Right cardiac atrium (tissue), 5 donors: Measurements from ENCODE around the gene GDPD5. TPM values are rescaled to one million over a fixed set of nuclear protein-coding genes. Genes with fewer than 3 reads are reported as not detected.
A peak's percentile ranks its signal among the peaks of the same experiment; 100 is the strongest.

Experiments used
- ATAC-seq, 2 donors: fragments of 200-7000 bp; cut with Tn5 transposase; one replicate each; pipeline versions ENCODE4 v1.8.0 to v1.9.1; 2020; ENCODE audit warnings: moderate library complexity in 2 of 2, mild to moderate bottlenecking in 1 of 2
- DNase-seq, 3 donors: peaks; one replicate each; pipeline ENCODE4 v3.0.0-alpha.2; 2020
- H3K27ac ChIP-seq: one replicate; pipeline ENCODE4 v1.5.1; 2013; ENCODE audit warnings: mild to moderate bottlenecking, low read length, control low read depth, moderate library complexity
- H3K27me3 ChIP-seq: one replicate; pipeline ENCODE4 v1.6.1; 2013; ENCODE audit not compliant: control insufficient read depth, insufficient read depth
- H3K4me1 ChIP-seq: one replicate; pipeline ENCODE4 v1.6.1; 2013; ENCODE audit warnings: low read length; ENCODE audit not compliant: control insufficient read depth, insufficient read depth
- H3K4me3 ChIP-seq: one replicate; pipeline ENCODE4 v1.5.1; 2013; ENCODE audit warnings: low read length, control low read depth
- H3K9me3 ChIP-seq: one replicate; pipeline ENCODE4 v1.6.1; 2013; ENCODE audit warnings: low read length; ENCODE audit not compliant: control insufficient read depth
- WGBS: extraction: QIAGEN DNeasy Blood & Tissue Kit; methylation state at CpG from one replicate; pipeline ENCODE4 v1.1.7; 2013; 5-methylcytosine and 5-hydroxymethylcytosine counted together
- intact Hi-C, 4 donors: fragments of 100-400 bp; cut with DNase I; formaldehyde crosslinking; loops; one replicate each; pipeline versions ENCODE4 v1.11.0 to v1.14.0; 2022 to 2023
- polyA plus RNA-seq: library from polyadenylated mRNA; stranded (reverse); fragments of 200-250 nt; gene quantifications from one replicate; pipeline ENCODE4 v1.2.3, GENCODE V29; 2013
- total RNA-seq, 4 donors: library from RNA; stranded (reverse); fragmentation: NEBNext Ultra II Directional; extraction: Animal tissue kit (Norgen Biotek cat#: 25700); gene quantifications; one replicate each; pipeline ENCODE4 v1.2.1, GENCODE V29; 2021
- donor health status: healthy with polysubstance abuse.
- donor health status: DM: no; HTN: yes; CAD: no.
- donor health status: DM: no; HTN: no; CAD: no.
- donor health status: DM: no; HTN: yes; CAD: no; lungs with severe emphysema.
- donor health status: DM: yes; HTN: yes; CAD: no.

Gene GDPD5
- total and polyA plus RNA-seq, 5 donors: 5.3 to 8.5 (median 7.8) TPM

DNA sequence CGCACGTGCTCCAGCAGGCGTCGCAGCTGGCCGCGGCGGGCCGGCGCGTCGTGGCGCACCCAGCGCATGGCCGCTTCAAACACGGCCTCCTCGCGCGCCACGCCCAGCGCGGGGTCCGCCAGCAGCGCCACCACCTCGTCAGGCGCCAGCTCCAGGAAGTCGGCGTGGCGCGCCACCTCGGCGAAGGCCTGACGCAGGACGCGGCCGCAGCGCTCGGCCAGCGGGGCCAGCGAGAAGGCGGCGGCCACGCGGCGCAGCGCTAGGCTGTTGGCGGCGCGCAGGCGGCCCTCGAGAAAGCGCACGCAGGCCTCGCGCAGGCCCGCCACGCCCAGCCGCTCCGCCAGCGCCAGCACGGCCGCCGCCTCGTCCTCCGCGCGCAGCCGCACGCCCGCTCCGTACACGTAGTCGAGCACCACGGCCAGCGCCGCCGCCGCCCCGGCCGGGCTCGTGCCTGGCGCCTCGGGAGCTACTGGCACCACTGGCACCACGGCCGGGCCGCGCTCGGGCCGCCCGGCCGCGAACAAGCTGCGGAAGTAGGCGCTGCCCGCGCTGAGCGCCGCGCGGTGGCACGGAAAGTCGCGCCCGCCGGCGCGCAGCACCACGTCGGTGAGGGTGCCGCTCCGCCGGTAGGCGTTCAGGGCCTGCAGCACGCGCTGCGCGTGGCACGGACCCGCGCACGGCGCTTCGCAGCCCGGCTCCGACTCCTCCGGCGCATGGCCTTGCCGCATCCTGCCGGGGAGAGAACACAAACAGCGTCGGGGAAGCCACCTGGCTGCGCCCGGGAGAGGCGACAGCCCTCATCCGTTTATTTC lies 95.6 kb downstream of the GDPD5 start:
- H3K4me3 ChIP-seq: peak overlapping the region; percentile 26
- DNase-seq (peak; percentile 76 to 92 (median 89)), ATAC-seq (peak; percentile 45 to 59)
- intact Hi-C loops: no loop called here
- peaks cover 7% of the 10 kb centered on the region for H3K4me1 ChIP-seq
- no peaks in the 10 kb centered on the region for H3K27me3 ChIP-seq
- H3K27ac ChIP-seq: no peak overlapping the region
- 2% methylated on average over 134 of the region's 134 CpGs for WGBS
- no peaks in the 10 kb centered on the region for H3K9me3 ChIP-seq

DNA sequence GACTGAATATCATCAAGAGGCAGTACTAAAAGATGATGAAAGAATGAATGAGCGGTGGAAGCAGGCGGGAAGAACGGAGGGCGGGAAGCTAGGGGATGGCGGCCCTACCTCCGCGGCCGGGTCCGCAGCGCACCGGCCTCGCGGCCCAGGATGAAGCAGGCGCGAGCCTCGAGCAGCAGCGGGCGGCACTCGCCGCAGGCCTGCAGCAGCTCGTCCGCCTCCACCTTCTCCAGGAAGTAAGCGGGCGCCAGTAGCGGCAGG lies 96.2 kb downstream of the GDPD5 start:
- H3K27me3 ChIP-seq: no peaks in the 10 kb centered on the region
- 21% methylated on average over 25 of the region's 25 CpGs for WGBS
- no peak for DNase-seq
- no peak for ATAC-seq
- no peak overlapping the region for H3K27ac ChIP-seq
- intact Hi-C loops: no loop called here
- no peaks in the 10 kb centered on the region for H3K9me3 ChIP-seq
- H3K4me3 ChIP-seq: no peak overlapping the region
- peaks cover 7% of the 10 kb centered on the region for H3K4me1 ChIP-seq

DNA sequence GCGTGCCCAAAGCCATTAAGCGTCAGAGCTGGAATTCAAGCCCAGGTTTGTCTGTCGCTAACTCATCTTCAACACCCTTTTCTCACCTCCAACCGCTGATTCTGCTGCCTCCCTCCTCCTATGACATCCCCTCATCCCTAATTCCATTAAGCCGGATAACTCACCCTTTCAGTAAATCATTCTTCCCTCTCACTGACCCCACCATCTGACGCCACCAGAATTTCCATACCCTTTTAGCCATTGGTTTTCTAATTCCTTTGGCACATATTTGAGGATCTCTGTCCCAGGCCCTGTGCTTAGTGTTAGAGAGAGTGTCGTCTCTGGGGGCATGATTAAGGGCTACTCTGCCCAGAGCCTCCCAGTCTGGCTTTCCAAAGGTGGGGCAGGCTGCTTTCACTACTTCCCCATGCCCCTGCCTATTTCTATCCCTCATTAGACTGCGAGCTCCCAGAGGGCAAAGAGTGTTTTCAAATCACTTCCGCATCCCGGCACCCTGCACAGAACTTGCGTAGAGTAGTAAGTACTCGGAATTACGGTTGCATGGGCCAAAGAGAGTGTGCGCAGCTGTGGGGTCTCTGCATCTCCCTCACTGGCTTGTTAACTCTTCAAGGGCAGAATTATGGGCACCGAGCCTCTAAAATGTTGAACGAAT lies 96.6 kb downstream of the GDPD5 start:
- ATAC-seq: no peak
- intact Hi-C loops: no loop called here
- Histone ChIP-seq H3K9me3 (no peaks in the 10 kb centered on the region), H3K27me3 (no peaks in the 10 kb centered on the region), H3K4me3 (peak overlapping the region; percentile 25), H3K4me1 (peaks cover 7% of the 10 kb centered on the region), H3K27ac (no peak overlapping the region)
- DNase-seq: peak in 1 of 3 donors; percentile 26
- WGBS: 77% methylated on average over 16 of the region's 16 CpGs

DNA sequence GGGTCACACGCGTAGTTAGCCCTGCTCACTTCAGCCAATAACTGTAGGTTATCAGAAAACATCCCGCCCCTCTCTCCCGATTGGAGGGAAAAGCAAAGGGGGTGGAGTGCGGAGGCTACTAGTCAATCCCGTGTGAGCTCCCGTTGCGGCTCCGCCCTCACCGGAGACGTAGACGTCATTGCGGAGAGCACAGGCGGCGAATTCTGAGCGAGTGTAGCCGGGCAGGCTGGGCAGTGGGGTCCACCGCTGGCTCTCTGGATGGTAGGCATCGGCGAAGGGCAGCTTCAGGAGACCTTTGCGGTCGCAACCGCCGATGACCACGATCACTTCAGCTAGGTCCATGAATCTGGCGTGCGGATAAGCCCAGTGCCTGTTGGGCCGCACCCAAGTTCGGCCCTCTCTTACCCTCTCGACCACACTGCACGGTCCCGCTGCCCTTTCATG lies 97.4 kb downstream of the GDPD5 start:
- peak; percentile 92 to 94 for ATAC-seq
- peaks cover 7% of the 10 kb centered on the region for H3K4me1 ChIP-seq
- H3K27me3 ChIP-seq: no peaks in the 10 kb centered on the region
- peak overlapping the region; percentile 25 for H3K4me3 ChIP-seq
- intact Hi-C loops: no loop called here
- H3K9me3 ChIP-seq: no peaks in the 10 kb centered on the region
- 26% methylated on average over 32 of the region's 32 CpGs for WGBS
- peak overlapping the region; percentile 26 for H3K27ac ChIP-seq
- DNase-seq: peak; percentile 94 to 99 (median 95)

DNA sequence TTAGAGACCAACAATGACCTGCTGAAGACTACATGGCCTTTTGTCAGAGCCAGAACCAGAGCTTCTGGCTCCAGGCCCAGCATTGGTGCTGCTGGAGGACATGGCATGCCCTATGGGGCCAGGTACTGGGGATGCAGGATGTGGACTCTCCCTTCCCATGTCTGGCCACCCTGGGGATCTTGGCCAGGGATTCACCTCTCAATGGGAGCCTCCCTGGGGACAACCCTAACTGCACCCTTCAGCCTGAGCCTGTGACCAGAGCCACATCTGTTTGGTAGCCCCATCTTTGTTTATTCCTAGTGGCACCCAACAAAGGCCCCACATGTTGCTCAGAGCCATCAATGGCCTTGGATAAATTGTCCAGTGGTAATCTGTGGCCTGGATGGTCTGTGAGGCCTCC lies 98.6 kb downstream of the GDPD5 start:
- H3K4me3 ChIP-seq: no peak overlapping the region
- peaks cover 7% of the 10 kb centered on the region for H3K4me1 ChIP-seq
- H3K27me3 ChIP-seq: no peaks in the 10 kb centered on the region
- DNase-seq: no peak
- intact Hi-C loops: no loop called here
- no peaks in the 10 kb centered on the region for H3K9me3 ChIP-seq
- no peak for ATAC-seq
- no peak overlapping the region for H3K27ac ChIP-seq

DNA sequence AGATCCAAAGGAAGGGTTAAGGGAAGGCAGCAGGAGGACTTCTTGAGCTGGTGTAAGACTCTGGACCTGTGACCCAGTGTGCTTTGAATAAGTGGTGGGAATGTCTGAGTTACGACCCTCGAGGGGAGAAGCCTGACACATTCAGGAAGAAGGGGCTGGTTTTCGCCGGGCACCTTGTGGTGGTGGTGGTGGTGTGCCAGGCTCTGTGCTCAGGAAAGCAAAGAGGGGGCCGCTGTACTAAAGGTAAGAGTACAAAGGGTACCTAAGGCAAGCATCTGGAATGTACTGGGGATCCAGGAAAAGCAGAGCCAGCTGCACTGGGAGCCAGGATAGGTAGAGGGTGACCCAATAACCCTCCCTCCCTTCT lies 99.0 kb downstream of the GDPD5 start:
- ATAC-seq (no peak), DNase-seq (no peak)
- intact Hi-C loops: no loop called here
- Histone ChIP-seq H3K27me3 (no peaks in the 10 kb centered on the region), H3K9me3 (no peaks in the 10 kb centered on the region), H3K27ac (no peak overlapping the region), H3K4me3 (no peak overlapping the region), H3K4me1 (peaks cover 7% of the 10 kb centered on the region)
- WGBS: 91% methylated on average over 5 of the region's 5 CpGs

DNA sequence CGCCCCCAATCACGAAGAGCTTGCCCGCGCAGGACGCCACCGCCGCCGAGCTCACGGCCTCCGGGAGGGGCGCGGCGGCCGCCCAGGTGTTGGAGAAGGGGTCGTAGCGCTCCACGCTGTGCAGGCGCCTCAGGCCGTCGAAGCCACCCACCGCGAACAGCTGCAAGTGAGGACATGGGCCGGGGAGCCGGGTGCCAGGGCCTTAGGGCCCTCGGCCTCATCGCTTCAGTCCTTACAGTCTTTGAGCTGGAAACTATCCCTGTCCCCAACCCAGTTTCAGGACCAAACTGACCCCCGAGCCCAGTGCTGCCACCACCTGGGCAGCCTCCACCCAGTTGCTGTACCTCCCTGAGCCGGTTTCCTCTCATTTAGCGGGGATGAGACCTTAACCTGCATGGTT lies 100.3 kb downstream of the GDPD5 start:
- DNase-seq: no peak
- no peak overlapping the region for H3K4me3 ChIP-seq
- intact Hi-C loops: no loop called here
- ATAC-seq: no peak
- H3K27me3 ChIP-seq: no peaks in the 10 kb centered on the region
- H3K9me3 ChIP-seq: no peaks in the 10 kb centered on the region
- H3K27ac ChIP-seq: no peak overlapping the region
- 80% methylated on average over 29 of the region's 29 CpGs for WGBS
- peaks cover 7% of the 10 kb centered on the region for H3K4me1 ChIP-seq

DNA sequence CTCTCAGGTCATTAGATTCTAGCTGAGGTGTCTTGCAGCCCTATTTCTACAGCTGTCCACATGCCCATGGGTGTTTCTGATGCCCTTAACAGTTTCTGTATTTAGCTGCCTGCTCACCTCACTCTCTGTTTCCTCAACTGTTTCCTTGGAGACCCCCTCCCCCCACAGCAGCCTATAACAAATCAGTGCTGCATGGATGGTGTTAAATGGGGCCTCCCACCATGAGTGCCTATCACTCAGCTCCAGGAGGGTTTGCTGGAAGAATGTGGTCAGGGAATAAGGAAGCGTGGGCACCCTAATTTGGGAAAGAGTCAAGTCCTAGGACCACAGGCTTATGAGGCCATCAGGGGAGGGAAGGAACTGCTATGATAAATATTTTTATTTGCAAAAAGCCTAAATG lies 101.3 kb downstream of the GDPD5 start:
- no peaks in the 10 kb centered on the region for H3K27me3 ChIP-seq
- peak; percentile 9 for ATAC-seq
- intact Hi-C loops: no loop called here
- H3K4me3 ChIP-seq: no peak overlapping the region
- H3K4me1 ChIP-seq: peaks cover 4% of the 10 kb centered on the region
- WGBS: 79% methylated on average over 1 of the region's 1 CpG
- H3K9me3 ChIP-seq: no peaks in the 10 kb centered on the region
- no peak for DNase-seq
- no peak overlapping the region for H3K27ac ChIP-seq

DNA sequence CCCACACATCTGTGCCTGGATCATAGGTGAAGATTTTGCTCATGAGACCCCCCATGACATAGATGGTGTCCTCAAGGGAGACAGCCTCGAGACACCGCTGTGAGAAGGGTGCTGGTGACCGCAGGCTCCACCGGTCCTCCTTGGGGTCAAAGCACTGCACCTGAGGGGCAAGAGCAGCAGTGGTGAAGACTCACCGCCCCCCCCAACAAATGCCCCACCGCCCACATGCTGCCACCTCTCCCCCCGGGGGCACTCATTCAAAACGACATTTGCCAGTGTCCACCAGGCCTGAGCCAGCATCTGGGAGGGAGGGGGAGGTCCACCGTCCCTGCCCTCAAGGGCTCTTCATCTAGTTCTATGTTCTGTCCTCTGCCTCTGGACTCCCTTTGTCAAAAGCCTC lies 102.0 kb downstream of the GDPD5 start:
- WGBS: 79% methylated on average over 9 of the region's 9 CpGs
- Histone ChIP-seq H3K4me3 (no peak overlapping the region), H3K27me3 (no peaks in the 10 kb centered on the region), H3K4me1 (peaks cover 4% of the 10 kb centered on the region), H3K9me3 (no peaks in the 10 kb centered on the region), H3K27ac (no peak overlapping the region)
- intact Hi-C loops: no loop called here
- DNase-seq (no peak), ATAC-seq (no peak)

DNA sequence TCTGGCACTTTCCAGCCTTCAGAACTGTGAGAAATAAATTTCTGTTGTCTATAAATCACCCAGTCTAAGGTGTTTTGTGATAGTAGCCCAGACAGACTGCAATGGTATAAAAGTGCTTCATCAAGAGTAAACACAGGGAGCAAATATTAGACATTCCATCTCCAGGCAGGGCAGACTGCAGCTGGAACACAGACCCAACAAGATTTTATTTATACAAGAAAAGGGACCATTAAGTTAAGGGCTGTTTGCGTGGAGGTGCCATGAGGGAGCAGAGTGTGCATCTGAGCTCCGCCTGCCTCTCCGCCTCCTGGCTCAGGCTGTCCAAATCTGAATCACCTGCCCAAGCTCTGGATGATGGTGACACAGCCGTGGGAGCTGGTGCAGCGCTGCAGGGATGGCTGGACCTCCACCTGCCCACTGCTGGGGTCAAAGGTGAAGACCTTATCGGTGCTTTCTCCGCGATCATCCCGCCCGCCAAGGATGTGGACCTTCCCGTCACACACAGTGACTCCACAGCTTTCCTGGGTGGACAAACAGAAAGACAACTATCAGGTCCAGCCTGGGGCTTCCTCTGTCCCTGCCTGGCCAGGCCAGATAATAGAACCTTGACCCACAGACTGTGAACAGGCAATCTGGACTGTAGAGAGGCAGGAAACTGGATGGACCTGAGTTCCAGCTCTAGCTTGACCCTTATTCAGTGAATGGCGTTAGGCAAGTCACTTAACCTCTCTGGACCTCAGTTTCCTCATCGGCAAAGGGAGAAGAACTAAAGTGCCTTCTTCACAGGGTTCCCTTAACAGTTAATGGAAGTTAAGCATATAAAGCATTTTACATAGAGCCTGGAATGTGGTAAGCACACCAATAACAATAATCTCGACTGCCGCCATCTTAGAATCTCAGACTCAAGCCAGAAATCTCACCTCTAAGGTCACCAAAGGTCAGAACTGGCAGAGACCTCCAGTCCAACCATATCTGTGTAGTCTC lies 103.2 kb downstream of the GDPD5 start:
- Histone ChIP-seq H3K27ac (no peak overlapping the region), H3K4me1 (peaks cover under 1% of the 10 kb centered on the region), H3K27me3 (no peaks in the 10 kb centered on the region), H3K9me3 (no peaks in the 10 kb centered on the region), H3K4me3 (no peak overlapping the region)
- WGBS: 85% methylated on average over 15 of the region's 15 CpGs
- ATAC-seq (no peak), DNase-seq (no peak)
- intact Hi-C loops: no loop called here

DNA sequence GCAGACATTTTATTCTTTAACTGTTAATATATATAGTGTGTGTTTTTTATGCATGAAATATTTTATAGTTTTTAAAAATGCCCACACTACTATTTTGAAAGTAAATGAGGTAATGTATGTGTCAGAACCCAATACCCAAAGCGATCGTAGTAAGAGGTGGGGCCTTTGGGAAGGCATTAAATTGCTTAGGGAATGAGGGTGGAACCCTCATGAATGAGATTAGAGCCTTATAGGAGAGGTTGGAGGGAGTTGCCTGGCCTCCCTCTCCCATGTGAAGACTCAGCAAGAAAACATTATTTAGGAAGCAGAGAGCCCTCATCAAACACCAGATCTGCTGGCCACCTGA lies 103.9 kb downstream of the GDPD5 start:
- ATAC-seq: no peak
- intact Hi-C loops: no loop called here
- H3K9me3 ChIP-seq: no peaks in the 10 kb centered on the region
- DNase-seq: no peak
- H3K4me3 ChIP-seq: no peak overlapping the region
- WGBS: 82% methylated on average over 2 of the region's 2 CpGs
- H3K27me3 ChIP-seq: no peaks in the 10 kb centered on the region
- H3K4me1 ChIP-seq: no peaks in the 10 kb centered on the region
- no peak overlapping the region for H3K27ac ChIP-seq
